Omental fat pad (tissue), 4 donors: ENCODE measurements around the gene PRSS33. TPM values are rescaled to one million over a fixed set of nuclear protein-coding genes. Genes with fewer than 3 reads are reported as not detected.
A peak's percentile ranks its signal among the peaks of the same experiment; 100 is the strongest.

Experiments
- ATAC-seq: fragments of 150-250 bp; one replicate; pipeline ENCODE4 v1.9.1; 2016; ENCODE audit warnings: mild to moderate bottlenecking, moderate library complexity; ENCODE audit not compliant: low FRiP score
- DNase-seq: peaks from one replicate; pipeline ENCODE4 v3.0.0-alpha.2; 2019; ENCODE audit warnings: low spot score
- total RNA-seq, 4 donors: library from RNA; depleted of rRNA; stranded (reverse); fragments of >200 nt; gene quantifications; one replicate each; pipeline ENCODE4 v1.1.0, GENCODE V29; 2016
- TF ChIP-seq, protein P1 (sequence below), 3 donors: fragments of 450-650 bp; IDR thresholded peaks; one replicate each; pipeline ENCODE4 v1.5.1; 2016 to 2017; ENCODE audit warnings: antibody characterized with exemption in 3 of 3, mild to moderate bottlenecking in 3 of 3, moderate library complexity in 2 of 3

The PRSS33 gene
- total RNA-seq, 4 donors from 2014 or later: not detected

DNA sequence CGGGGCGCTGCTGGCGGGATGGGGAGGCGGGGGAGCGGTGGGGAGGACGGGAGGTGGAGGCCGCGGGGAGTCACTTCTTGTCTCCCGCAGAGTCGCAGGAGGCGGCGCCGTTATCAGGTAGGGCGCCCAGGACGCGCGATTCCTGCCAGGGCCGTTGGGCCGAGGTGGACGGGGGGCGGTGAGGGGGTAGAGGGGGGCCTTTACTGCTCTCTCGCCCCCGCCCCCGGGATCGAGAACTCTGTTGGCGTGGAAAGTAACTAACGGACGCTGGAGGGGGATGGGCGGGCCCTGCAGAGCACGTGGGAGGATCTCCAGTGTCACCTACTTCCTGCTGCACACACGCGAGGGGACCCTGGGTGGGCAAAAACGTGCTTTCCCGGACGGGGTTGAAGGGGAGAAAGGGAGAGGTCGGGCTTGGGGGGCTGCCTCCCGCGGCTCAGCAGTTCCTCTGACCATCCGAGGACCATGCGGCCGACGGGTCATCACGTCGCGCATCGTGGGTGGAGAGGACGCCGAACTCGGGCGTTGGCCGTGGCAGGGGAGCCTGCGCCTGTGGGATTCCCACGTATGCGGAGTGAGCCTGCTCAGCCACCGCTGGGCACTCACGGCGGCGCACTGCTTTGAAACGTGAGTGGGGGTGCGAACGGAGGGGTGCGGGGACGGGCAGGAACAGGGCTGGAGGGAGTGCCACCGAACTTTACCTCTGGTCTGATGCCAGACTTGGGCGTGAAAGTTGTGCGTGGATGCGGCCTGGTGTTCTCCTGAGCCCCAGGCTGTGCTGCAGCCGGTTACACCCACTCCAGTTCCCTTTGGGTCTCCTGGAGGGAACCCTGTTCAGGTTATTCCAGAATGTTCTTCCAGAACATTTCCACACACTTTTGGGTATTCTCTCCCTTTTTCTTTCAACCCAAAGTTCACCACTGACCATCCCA lies 30.2 kb upstream of the PRSS33 start:
- TF ChIP-seq, protein P1, sequence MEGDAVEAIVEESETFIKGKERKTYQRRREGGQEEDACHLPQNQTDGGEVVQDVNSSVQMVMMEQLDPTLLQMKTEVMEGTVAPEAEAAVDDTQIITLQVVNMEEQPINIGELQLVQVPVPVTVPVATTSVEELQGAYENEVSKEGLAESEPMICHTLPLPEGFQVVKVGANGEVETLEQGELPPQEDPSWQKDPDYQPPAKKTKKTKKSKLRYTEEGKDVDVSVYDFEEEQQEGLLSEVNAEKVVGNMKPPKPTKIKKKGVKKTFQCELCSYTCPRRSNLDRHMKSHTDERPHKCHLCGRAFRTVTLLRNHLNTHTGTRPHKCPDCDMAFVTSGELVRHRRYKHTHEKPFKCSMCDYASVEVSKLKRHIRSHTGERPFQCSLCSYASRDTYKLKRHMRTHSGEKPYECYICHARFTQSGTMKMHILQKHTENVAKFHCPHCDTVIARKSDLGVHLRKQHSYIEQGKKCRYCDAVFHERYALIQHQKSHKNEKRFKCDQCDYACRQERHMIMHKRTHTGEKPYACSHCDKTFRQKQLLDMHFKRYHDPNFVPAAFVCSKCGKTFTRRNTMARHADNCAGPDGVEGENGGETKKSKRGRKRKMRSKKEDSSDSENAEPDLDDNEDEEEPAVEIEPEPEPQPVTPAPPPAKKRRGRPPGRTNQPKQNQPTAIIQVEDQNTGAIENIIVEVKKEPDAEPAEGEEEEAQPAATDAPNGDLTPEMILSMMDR (IDR thresholded peaks at IDR 0.05): no peak
- DNase-seq (no peak), ATAC-seq (no peak)

DNA sequence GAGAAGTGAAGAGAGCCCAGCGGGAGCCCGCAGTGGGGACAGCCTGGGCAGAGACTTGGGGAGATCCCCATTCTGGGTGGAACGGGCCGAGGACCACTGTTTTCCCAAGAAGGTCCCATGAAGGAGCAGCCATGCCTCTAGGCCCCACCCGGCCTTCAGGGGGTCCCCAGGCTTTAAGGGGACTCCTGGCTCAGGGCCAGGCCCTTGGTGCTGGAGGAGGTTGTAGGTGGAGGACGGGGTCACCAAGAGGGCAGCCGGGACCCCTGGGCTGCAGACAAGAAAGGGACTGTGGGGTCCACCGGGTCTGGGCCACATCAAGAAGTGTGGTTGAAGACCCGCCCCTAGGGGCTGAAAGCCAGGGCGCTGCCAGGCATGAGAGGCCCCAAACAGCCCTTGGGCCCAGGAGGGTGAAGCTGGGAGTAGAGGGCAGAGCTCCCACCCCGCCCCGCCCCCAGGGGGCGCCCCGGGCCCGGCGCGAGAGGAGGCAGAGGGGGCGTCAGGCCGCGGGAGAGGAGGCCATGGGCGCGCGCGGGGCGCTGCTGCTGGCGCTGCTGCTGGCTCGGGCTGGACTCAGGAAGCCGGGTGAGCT lies 29.5 kb upstream of the PRSS33 start, which contains the start of gene PRSS21:
PRSS21 (plus strand) TSS at position 487 of the 589 bp plus-strand sequence; CDS start at position 519, 32 bp downstream.
- ATAC-seq (no peak), DNase-seq (no peak)
- TF ChIP-seq, protein P1 (IDR thresholded peaks at IDR 0.05): no peak

DNA sequence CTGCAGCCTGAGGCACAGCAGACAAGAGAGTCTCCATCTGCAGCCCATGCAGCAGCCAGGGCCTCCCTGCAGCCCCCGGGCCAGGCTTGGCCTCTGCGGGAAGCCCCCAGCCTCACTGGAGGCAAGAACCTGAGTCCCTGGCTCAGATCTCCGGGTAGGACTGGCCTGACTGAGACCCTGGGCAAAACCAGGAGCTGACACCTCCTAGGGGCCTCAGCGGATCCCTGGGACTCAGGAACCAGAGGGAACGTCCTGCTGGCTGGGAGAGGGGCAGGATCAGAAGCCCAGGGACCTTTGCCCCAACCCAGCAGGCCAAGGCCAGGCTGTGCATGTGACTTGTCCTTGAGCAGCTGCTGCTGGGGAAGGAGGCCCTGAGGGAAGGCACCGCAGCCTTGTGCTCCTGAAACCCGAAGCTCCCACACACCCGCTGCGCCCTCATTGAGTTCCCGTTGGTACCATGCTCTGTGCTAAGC lies 28.0 kb upstream of the PRSS33 start:
- ATAC-seq (no peak), DNase-seq (no peak)
- TF ChIP-seq, protein P1 (IDR thresholded peaks at IDR 0.05): no peak

DNA sequence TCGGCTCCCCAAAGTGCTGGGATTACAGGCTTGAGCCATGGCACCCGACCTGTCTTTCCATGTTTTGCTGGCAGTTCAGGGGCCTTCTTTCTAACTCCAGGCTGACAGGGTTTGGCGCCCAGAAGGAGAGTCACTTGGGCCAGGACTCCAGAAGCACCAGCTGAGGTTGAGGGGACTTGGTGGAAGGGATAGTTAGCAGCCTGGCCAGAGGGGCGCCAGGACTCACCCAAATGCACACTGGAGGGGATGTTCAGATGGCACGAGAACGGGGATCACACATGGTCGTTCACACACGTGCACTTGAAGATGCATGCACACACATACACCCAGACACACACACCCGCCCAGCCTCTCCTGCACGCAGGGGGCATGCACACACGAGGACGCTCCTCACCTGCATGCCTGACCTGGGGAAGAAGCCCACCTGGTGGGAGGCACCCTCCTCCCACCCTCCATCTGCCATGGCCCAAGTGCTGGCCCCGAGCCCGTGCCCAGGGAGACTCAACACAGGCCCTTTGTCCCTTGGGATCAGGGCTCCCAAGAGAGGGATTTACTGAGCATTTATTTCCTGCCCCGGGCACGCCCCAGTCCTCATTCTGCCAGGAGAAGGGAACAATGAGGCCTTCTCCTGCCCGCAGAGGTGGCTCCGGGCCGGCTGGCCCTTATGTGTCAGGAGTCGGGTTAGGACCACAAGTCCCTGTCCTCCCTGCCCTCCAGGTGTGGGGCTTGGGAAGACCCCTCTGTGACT lies 27.4 kb upstream of the PRSS33 start:
- ATAC-seq (no peak), DNase-seq (peak; percentile 13)
- TF ChIP-seq, protein P1 (IDR thresholded peaks at IDR 0.05): no peak

DNA sequence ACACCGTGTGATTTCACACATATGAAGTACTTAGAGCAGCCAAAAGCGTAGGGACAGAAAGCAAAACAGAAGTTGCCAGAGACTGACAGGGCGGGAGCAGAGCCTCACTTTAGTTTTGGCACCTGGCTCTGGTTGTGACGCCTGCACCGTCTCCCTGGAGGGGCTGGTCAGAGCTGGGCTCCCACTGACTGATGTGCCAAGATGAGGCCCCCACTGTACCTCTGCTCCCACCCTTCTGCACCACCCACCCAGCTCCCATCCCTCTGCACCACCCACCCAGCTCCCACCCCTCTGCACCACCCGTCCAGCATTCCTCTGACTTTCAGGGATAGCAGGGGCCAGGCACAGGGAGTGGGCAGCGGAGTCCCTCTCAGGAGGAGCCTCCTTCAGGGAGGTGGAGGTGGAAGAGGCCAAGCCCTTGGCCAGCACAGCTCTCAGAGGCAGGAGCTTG lies 26.4 kb upstream of the PRSS33 start:
- DNase-seq (no peak), ATAC-seq (no peak)
- TF ChIP-seq, protein P1 (IDR thresholded peaks at IDR 0.05): no peak

DNA sequence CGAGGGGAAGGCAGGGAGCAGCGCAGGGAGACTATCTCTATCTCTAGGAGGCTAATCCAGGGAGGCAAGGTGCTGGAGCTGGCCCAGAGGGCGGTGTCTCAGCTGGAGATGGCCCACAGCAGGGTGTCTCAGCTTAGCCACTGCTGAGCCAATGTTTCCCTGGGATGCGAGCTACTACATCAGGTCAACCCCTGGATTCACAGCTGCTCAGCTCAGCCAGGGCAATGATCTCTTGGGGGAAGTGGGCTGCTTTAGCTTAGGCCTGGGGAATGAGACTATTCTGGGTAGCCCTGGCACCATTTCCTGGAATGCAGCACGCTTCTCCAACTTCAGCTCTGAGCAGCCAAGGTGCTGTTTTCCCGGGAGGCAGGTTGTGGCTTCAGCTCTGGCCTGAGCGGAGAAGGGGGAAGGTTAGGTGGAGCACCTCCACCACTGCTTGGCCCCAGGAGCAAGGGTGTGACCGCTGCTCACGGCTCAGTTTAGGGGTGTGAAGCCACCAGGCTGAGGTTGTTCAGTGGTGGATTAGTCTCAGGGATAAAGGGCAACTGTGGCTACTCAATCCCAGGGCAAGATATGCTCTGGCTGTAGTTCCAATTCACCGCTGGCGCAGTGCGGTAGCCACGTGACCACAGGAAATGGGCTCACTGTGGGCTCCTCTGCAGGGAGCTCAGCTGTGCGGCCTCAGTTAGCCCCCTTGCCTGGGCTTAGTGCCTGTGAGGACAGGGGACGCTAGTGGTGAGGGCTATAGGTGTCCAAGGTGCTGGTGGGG lies 24.5 kb upstream of the PRSS33 start:
- ATAC-seq (no peak), DNase-seq (no peak)
- TF ChIP-seq, protein P1 (IDR thresholded peaks at IDR 0.05): no peak
